NCI-H2227 (cell line): Measurements from ENCODE around the gene SLC6A1.
A peak's percentile ranks its signal among the peaks of the same experiment; 100 is the strongest.

ENCODE experiments used
- DNase-seq: peaks from one replicate; lab custom pipeline; 2025; ENCODE audit not compliant: unreplicated experiment; lab: John Stamatoyannopoulos, UW

SLC6A1 gene

GRCh38 chr3:10992943-10993728, 588 bp downstream of the SLC6A1 start:
- DNase-seq: no peak

DNA sequence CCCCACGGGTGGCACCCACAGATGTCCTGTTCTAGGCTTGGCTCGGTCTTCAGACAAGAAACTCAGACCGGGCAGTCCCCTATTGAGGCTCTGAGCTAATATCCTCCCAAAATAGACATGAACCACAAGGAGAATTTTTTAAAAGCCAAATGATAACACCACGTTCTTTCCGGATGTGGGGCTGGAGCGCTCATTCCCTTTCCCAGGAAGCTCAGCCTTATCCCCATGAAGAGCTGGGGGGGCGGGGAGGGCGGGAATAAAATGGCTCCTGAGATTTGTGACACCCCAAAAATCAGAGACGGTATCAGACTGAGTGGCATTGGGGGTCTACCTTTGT, 1.1 kb downstream of the SLC6A1 start:
- no peak for DNase-seq

DNA sequence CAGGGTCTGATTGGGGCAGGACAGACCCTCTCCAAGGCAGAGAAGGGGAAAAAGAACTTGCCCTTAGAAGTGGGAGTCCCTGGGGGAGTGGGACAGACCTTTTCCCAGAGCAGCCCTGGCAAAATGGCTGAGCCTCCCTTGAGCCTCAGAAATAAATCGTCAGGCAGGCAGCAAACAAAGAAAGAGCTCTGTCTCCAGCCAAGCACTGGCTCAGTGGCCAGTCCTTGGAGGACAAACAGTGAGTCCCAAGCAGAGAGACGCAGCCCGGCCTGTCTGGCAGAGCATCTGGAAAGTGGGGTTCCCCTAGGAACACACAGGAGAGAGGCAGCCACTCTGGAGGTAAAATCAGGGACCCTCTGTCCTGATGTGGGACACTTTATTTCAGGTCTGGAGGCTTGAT, 1.8 kb downstream of the SLC6A1 start:
- no peak for DNase-seq

DNA sequence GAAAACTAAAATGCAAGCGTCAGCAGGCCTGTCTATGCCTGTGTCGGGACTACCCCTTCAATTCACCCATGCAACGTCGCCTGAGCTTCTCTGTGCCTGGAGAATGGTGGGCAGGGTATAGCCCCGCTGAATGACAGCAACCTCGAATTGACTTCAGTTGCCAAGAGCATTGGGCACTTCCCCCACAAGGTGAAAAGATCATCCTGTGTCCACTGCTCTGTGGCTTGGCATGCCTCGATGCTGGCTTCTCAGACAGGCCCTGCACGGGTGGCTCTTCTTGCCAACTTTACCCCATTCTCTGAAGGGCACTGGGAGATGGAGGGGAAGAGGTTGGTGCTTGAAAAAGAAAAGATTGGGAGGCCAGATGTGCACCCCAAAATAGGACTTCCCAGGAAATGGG, 3.3 kb downstream of the SLC6A1 start:
- no peak for DNase-seq

DNA sequence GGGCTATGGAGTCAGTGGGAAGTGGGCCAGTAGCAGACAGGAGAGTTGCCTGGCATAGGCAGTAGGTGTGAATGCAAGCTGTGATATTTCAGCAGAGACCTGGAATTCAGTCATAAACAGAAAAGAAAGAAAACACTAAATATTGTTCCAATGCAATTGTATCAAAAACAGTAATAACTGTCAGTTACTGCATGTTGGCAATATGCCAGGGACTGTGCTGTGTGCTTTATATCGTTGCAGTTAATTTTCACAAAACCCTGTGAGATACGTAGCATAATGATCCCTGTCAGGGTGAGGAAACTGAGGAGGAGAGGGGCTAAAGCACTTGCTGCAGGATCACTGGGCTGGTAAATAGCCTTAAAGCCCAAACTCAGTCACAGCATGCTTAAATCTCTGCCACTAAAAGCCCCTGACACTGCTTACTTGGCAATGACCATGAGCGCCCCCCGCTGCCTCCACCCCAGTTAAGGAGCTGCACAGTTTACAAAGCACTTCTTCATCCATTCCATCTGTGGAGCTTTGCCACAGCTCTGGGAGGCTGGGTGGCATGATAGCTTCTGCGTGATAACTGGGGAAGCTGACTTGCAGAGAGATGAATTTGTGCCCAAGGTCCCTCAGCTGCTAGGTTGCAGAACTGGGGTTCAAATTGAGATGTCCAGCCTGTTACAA, 3.9 kb downstream of the SLC6A1 start:
- DNase-seq: no peak

DNA sequence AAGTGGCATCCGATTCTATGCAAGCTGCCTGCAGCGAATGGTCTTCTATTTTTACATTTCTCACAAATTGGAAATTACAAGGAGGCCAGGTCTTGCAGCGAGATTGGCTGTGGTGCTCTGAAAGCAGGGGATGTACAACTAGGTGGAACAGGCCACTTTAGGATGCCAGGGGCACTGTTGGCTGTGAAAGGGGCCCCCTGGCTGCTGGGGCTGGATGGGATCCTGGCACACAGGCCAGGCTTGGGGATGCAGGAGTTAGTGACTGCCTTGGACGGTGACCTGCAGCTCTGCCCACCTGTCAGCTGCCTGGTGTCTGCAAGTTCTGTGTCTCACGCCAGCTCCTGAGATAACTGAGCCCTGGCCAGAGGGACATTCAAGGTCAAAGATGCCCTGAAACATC, 4.6 kb downstream of the SLC6A1 start:
- no peak for DNase-seq

DNA sequence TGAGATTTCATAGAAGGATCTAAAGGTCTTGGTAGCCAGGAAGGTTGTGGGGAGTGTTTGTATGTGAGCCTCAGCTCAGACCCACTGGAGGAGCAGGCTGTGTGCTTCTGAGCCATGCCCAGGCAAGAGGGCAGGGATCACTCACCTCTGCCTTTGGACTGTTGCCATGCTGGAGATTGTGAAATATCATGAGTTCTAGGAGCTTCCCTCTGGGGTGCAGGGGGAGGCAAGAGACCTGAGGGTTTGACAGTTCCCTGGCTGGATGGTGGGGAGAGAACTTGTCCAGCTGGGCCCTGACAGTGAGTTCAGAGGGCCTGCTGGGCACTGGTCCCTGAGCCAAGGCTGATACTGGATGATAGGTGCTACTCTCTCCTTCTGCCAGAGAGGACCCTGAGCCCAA, 6.0 kb downstream of the SLC6A1 start:
- DNase-seq: no peak

DNA sequence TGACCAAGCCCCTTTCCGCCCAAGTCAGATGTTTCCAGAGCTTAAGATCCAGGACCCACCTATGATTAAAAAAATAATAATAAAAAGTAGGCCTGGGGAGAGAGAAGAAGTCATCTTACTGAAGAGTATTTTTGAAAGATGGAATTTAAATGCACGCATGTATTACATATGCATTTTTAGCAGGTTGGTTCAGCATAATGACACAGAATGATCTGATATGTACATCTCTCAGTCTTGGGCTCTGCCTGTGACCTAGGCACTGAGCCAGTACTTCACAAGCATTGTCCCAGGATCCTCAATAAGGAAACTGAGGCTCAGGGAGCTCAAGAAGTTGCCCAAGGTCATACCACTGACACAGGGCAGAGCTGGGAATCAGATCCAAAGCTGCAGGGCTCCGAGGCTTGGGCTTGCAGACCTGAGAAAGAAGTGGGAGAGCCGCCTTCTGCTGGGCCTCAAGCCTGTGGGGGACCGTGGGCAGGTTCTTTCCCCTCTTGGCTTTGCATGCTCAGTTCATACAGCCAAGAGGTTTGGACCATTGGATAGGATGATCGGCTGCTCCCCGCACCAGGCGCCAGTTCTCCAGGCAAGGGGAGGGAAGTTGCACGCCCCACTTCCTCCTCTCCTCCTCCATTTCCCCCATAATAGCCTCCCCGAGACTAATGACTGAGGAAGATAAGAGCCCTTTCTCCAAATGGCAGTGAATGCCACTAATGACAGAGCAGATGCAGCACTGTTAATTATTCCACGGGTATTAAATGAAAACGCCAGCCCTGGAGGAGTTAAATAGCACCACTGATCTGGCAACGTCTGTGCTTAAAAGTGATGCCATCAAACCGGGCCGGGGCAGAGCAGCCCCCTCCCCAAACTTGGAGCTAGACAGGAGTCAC, 6.9 kb downstream of the SLC6A1 start:
- peak; percentile 31 for DNase-seq

DNA sequence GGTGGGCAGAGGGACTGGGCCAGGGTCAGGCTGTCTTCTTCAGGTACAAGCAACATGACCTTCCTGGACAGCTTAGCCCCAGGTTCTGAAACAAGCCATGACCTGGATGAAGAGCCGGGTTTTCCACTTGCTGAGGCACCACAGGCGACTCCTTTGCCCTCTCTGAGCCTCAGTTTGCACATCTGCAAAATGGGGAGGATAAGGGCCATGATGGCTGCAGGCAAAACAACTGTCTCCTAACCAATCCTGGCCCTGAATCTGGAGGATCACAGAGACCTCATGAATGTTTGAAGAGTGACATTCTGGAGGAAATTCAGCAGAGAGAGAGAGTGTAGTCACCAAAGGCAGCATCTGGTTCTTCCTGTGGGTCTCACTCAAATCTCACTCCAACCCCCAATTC, 8.0 kb downstream of the SLC6A1 start:
- DNase-seq: peak; percentile 7

DNA sequence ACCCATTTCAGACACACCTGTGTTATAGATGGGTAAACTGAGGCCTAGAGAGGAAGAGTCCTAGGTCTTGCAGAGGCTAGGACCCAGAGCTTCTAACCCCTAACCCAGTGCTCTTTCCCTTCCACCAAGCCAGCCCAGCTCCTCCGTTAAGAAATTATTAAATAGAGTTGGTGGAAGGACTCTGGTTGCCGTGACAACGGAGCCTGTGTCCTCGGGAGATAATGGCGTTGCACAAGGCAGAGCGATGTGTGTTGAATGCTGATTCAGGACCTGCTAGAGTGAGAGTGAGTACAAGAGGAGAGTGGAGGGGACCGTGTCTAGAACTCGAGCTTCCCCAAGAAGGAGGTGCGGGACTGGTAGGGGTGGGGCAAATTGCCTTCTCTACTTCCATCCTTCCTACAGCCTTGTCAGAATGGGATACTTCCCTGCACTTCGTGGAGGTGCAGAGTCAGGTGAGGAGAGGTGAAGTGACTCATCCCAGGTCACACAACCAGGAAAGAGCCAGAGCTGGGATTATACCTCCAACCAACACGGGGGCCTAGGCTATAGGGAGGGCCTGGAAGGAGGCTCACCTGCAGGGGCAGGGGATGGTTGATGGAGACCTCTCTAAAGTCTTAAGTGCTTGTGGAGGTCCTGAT, 8.6 kb downstream of the SLC6A1 start:
- DNase-seq: peak; percentile 77

DNA sequence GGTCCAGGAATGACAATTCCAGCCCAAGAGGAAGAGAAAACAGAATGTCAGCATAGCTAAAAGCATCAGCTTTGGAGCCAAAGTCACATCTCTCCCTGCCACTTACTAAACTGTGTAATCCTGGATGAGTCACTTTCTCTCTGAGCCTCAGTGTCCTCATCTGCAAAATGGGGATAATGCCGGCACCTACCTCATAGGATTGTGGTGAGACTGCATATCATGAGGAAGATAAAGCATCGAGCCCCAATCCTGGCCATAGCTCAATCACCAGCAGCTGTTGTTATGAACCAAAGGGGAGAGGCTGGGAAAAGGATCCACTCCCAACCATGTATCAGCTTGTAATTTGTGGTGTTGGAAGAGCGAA, 9.1 kb downstream of the SLC6A1 start:
- no peak for DNase-seq

DNA sequence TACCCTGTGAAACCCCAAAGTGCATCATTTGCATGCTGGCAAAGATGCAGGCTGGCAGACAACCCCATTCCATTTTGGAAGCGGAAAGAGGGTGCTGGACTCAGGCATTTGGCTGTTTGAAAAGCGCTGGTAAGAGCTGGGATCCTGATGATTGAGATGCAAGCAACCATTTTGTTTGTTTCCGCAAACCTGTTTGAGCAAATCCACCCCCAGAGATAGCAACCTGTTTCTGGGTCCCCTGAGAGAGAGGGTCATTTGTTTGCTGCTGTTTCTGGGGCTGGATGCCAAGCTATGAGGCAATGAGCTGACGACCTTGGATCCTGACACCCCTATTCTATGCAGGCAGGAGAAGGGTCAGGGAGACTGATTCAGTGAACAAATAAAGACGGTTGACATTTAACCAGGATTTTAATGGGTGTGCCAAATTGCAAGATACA, 9.8 kb downstream of the SLC6A1 start:
- DNase-seq: no peak

- no peak for DNase-seq
Measured at GRCh38 chr3:11004563-11004962, 12.0 kb downstream of the SLC6A1 start.

GRCh38 chr3:11005686-11006256, 13.2 kb downstream of the SLC6A1 start:
- no peak for DNase-seq

GRCh38 chr3:11006986-11007933, 14.7 kb downstream of the SLC6A1 start:
- DNase-seq: peak; percentile 11

- DNase-seq: peak; percentile 30
Measured at GRCh38 chr3:11009898-11010297, 17.4 kb downstream of the SLC6A1 start.

DNA sequence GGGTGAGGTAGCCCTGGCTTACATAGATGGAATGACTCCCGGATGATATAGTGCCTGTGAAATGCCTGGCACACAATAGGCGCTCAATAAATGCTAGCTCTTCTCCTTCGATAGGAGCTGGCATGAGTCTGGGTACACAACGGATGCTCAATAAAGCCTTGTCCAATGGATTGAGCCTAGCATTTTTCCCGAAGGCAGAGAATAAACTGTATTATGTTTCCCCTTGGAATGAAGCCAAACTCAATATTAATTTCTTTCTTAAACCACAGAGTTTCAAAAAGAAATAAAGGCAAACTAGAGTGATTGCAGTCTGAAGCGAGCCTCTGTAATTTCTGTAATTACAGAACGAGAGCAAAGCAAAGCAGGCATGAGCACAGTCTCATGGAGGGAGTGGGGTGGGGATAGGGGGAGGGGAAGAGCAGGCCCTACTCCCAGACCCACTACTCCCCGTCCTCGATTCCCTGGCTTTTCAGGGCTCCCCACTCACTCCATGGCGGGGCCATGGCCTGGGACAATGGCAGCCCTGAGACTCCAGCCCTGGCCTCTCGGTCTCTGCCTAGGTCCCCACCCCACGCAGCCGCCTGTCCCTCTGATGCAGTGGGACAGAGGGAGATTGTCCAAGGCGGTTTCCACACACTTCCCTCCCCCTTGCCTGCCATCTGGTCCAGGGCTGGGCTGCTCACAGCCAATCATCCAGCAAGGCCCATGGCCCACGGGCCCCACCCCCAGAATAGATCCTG, 18.0 kb downstream of the SLC6A1 start:
- DNase-seq: peak; percentile 59

DNA sequence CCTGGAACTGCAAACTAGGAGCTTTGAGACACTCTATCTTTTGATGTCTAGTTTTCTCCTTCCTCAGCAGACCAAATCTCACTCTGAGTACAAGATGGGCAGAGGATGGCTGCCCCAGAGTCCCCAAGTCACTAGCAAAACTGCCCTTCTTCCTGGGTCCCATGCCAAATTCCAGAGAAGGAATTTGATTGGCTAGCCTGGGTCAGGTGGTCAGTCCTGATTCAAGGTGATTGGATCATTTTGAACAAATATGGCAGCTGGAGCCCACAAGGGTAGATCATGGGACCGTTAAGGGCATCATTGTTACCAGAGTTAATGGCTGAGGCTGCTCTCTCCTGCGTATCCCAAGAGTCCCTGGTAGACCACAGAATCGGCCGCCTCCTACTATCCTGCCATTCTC, 21.7 kb downstream of the SLC6A1 start:
- no peak for DNase-seq

DNA sequence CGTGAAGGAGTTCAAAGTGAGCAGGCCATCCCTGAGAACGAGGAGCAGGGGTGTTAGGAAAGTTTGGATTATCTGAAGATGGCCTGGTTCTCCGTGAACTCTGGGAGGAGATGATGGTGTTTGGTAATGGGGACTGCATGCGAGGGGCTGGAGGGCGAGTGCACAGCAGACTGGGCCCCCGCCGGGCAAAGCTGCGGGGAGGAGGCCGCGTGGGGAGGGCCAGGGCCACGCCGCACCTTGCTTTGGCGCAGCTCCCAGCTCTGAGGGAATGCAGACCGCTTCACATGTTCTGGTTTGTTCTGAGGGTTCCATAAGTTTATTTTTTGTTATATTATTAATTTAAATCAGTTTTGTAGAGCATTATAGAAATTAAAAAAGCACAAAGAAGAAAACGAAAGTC, 22.2 kb downstream of the SLC6A1 start:
- no peak for DNase-seq
